Osteoblast (primary cell): ENCODE results near the gene CES4A. TPM values are rescaled to one million over a fixed set of nuclear protein-coding genes. Genes with fewer than 3 reads are reported as not detected.

Experiments
- DNase-seq: peaks from one replicate; pipeline ENCODE4 v3.0.0; 2011; ENCODE audit warnings: low spot score, mixed read lengths; ENCODE audit not compliant: insufficient read length; ENCODE audit errors: missing footprints
- H2AFZ ChIP-seq: 2 replicates; pipeline ENCODE4 v1.6.0; 2011; ENCODE audit warnings: mild to moderate bottlenecking, low read length
- H3K27ac ChIP-seq: 2 replicates; pipeline ENCODE4 v1.5.1; 2011; ENCODE audit warnings: mild to moderate bottlenecking, low read depth, low read length, moderate library complexity
- H3K27me3 ChIP-seq: 2 replicates; pipeline ENCODE4 v1.6.0; 2012; ENCODE audit warnings: mild to moderate bottlenecking, control low read depth, inconsistent platforms, low read length, moderate library complexity; ENCODE audit not compliant: insufficient read depth
- H3K36me3 ChIP-seq: 2 replicates; pipeline ENCODE4 v1.5.1; 2011; ENCODE audit warnings: mild to moderate bottlenecking, low read length, control low read depth, moderate library complexity; ENCODE audit not compliant: insufficient read depth
- H3K4me1 ChIP-seq: 2 replicates; pipeline ENCODE4 v1.5.1; 2011; ENCODE audit warnings: mild to moderate bottlenecking, low read length, control low read depth, moderate library complexity; ENCODE audit not compliant: insufficient read depth
- H3K4me2 ChIP-seq: 2 replicates; pipeline ENCODE4 v1.6.0; 2011; ENCODE audit warnings: mild to moderate bottlenecking, low read length; ENCODE audit not compliant: insufficient read depth
- H3K4me3 ChIP-seq: fragments of 200-600 bp; sonication (generic); 3 replicates; pipeline ENCODE4 v1.5.1; 2012; ENCODE audit warnings: mild to moderate bottlenecking, low read length, inconsistent platforms; ENCODE audit not compliant: insufficient read depth
- H3K79me2 ChIP-seq: 2 replicates; pipeline ENCODE4 v1.6.0; 2012; ENCODE audit warnings: mild to moderate bottlenecking, low read length, control low read depth, inconsistent platforms; ENCODE audit not compliant: insufficient read depth
- H3K9me3 ChIP-seq: 2 replicates; pipeline ENCODE4 v1.5.1; 2011; ENCODE audit warnings: low read depth, low read length, control low read depth
- H4K20me1 ChIP-seq: 2 replicates; pipeline ENCODE4 v1.6.0; 2012; ENCODE audit warnings: mild to moderate bottlenecking, low read length, control low read depth; ENCODE audit not compliant: insufficient read depth
- total RNA-seq: library from RNA; depleted of rRNA; stranded (reverse); fragments of >200 nt; gene quantifications from 2 replicates; pipeline ENCODE4 v1.2.3, GENCODE V29; 2012
- TF ChIP-seq, protein P1 (sequence below): IDR thresholded peaks from 2 replicates; pipeline ENCODE4 v1.5.1; 2011; ENCODE audit warnings: mild to moderate bottlenecking, low read depth, low read length, moderate library complexity; ENCODE audit errors: extremely low read depth

The CES4A gene
- total RNA-seq, 1 donor: 1.8 TPM

DNA sequence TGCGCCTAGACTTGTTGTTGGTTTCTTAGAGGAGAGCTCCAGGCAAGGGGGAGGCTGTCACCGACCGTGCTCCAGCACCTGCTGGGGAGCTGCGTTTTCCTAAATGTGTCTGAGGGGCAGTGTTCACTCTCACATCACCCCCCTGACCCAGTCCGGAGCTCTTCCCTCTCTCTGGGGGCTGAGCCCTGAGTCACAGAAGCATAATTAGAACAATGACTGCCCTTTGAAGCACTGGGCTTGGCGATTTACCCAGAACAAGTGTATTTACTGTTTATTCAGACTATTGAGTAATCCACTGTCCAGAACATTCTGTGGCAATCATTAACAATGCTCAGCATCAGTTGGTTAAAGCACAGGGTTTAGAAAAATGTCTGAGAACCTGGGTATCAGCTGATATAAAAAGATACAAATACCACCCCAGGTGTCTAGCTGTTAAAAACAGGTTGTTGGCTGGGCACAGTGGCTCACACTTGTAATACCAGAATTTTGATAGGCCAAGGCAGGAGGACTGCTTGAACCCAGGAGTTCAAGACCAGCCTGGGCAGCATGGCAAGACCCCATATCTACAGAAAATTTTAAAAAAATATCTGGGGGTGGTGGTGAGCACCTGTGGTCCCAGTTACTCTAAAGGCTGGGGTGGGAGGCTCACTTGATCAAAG, 8.1 kb downstream of the CES4A start:
- no peaks in the 10 kb centered on the region for H4K20me1 ChIP-seq
- H3K9me3 ChIP-seq: no peaks in the 10 kb centered on the region
- H3K4me1 ChIP-seq: peaks cover 7% of the 10 kb centered on the region
- H3K79me2 ChIP-seq: no peaks in the 10 kb centered on the region
- no peak overlapping the region for H3K4me2 ChIP-seq
- TF ChIP-seq, protein P1, sequence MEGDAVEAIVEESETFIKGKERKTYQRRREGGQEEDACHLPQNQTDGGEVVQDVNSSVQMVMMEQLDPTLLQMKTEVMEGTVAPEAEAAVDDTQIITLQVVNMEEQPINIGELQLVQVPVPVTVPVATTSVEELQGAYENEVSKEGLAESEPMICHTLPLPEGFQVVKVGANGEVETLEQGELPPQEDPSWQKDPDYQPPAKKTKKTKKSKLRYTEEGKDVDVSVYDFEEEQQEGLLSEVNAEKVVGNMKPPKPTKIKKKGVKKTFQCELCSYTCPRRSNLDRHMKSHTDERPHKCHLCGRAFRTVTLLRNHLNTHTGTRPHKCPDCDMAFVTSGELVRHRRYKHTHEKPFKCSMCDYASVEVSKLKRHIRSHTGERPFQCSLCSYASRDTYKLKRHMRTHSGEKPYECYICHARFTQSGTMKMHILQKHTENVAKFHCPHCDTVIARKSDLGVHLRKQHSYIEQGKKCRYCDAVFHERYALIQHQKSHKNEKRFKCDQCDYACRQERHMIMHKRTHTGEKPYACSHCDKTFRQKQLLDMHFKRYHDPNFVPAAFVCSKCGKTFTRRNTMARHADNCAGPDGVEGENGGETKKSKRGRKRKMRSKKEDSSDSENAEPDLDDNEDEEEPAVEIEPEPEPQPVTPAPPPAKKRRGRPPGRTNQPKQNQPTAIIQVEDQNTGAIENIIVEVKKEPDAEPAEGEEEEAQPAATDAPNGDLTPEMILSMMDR: no peak
- no peak overlapping the region for H3K27ac ChIP-seq
- peaks cover 6% of the 10 kb centered on the region for H3K27me3 ChIP-seq
- H3K4me3 ChIP-seq: no peak overlapping the region
- H2AFZ ChIP-seq: no peak overlapping the region
- peak; percentile 96 for DNase-seq
- no peaks in the 10 kb centered on the region for H3K36me3 ChIP-seq

DNA sequence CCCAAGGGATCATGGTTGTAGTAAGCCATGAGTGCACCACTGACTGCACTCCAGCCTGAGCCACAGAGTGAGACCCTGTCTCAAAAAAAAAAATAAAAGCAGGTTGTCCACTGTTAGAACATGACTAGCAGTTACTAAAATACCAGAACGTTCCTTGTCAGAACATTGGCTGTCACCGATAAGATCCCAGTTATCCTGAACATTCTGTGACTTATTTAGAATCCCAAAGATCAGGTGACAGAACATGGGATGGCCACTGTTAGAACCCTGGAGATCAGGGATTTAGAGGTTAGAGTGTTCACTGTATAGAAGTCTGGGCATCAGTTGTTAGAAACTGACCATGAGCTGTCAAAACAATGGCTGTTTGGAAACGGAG, 8.6 kb downstream of the CES4A start:
- Histone ChIP-seq H3K36me3 (no peaks in the 10 kb centered on the region), H3K27ac (no peak overlapping the region)

DNA sequence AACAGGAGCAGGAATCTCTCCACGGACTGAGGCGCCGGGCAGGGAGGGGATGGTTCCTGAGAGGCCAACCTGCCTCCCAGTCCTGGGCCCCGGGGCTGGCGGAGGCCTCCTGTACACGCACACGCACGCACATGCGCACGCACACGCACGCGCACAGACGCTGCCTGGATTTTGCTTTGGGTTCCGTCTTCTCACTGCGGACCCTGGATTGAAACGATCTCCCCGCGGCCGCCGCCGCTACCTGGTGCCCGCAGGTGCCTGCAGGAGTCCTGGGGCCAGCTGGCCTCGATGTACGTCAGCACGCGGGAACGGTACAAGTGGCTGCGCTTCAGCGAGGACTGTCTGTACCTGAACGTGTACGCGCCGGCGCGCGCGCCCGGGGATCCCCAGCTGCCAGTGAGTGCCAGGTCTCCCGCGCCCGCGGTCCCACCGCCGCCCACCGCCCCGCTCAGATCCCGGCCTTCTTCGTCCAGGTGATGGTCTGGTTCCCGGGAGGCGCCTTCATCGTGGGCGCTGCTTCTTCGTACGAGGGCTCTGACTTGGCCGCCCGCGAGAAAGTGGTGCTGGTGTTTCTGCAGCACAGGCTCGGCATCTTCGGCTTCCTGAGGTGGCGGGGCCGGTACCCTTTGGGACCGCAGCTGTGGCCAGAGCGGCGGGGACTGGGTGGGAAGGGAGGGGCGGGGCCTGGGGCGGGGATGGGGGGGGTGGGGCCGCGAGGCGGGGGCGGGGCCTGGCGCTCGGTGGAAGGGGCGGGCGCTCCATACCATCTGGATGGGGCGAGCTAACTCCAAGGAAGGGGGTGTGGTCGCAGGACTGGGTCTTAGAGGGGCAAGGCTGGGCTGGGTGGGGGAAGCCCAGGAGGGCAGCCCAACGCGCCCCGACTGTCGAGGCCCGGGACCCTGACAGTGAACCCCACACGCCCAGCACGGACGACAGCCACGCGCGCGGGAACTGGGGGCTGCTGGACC, 12.3 kb downstream of the CES4A start:
- peak overlapping the region; percentile 78 for H2AFZ ChIP-seq
- TF ChIP-seq, protein P1: no peak

More for the DNA sequence above, 8.6 kb downstream of the CES4A start:
- Histone ChIP-seq H3K79me2 (no peaks in the 10 kb centered on the region), H3K27me3 (peaks cover 9% of the 10 kb centered on the region), H4K20me1 (no peaks in the 10 kb centered on the region), H3K9me3 (no peaks in the 10 kb centered on the region), H2AFZ (no peak overlapping the region), H3K4me2 (no peak overlapping the region), H3K4me1 (peaks cover 7% of the 10 kb centered on the region), H3K4me3 (no peak overlapping the region)
- TF ChIP-seq, protein P1: no peak
- DNase-seq: no peak

DNA sequence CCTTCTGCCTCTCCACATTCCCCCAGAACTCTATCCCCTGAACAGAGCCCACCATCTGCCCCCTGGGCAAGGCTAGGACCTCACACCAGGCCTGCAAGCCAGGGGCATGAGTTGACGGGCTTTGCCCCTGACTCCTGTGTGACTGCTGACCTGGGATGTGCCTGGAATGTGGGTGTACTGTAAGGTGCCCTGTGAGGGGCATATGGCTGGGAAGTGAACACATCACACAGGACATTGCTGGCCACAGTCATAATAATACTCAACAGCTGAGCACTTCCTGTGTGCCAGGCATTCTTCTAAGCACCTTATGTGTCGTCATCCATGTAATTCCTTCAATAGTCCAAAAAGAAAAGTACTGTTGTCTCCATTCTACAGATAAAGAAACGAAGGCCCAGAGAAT, 13.3 kb downstream of the CES4A start:
- Histone ChIP-seq H3K4me3 (no peak overlapping the region), H3K79me2 (no peaks in the 10 kb centered on the region), H4K20me1 (no peaks in the 10 kb centered on the region), H3K9me3 (no peaks in the 10 kb centered on the region), H3K36me3 (no peaks in the 10 kb centered on the region), H2AFZ (no peak overlapping the region), H3K27me3 (peaks cover 9% of the 10 kb centered on the region), H3K4me1 (peaks cover 2% of the 10 kb centered on the region), H3K4me2 (peak overlapping the region; percentile 43), H3K27ac (no peak overlapping the region)
- TF ChIP-seq, protein P1: no peak
- DNase-seq: no peak

More for the DNA sequence above, 12.3 kb downstream of the CES4A start:
- Histone ChIP-seq H3K9me3 (no peaks in the 10 kb centered on the region), H3K4me2 (peak overlapping the region; percentile 76), H3K27me3 (peaks cover 9% of the 10 kb centered on the region), H4K20me1 (no peaks in the 10 kb centered on the region), H3K4me3 (peak overlapping the region; percentile 68), H3K36me3 (no peaks in the 10 kb centered on the region), H3K27ac (no peak overlapping the region), H3K79me2 (no peaks in the 10 kb centered on the region), H3K4me1 (peaks cover 7% of the 10 kb centered on the region)
- peak; percentile 94 for DNase-seq
